ENCODE measurements around the gene C10orf143.
A peak's percentile ranks its signal among the peaks of the same experiment; 100 is the strongest.

C10orf143 gene

GRCh38 chr10:130052193-130052592 lies 58.4 kb downstream of the C10orf143 start:
- Histone ChIP-seq H3K4me1 (ENCODE audit: control insufficient read depth, insufficient read depth, low read length) (no peaks in the 10 kb centered on the region), H3K9ac (ENCODE audit: low read length) (no peak overlapping the region)
- no peak for DNase-seq (ENCODE audit: low read depth)

GRCh38 chr10:130050721-130051120 lies 59.9 kb downstream of the C10orf143 start:
- Histone ChIP-seq H3K9me3 (ENCODE audit: control insufficient read depth, low read length) (peaks cover 7% of the 10 kb centered on the region), H3K9ac (ENCODE audit: low read length) (no peak overlapping the region), H3K27me3 (replicated peaks; ENCODE audit: control insufficient read depth, insufficient read depth, low read length) (peaks cover 7% of the 10 kb centered on the region), H3K36me3 (ENCODE audit: control insufficient read depth, insufficient read depth, low read length, severe bottlenecking) (no peaks in the 10 kb centered on the region), H3K4me1 (ENCODE audit: control insufficient read depth, insufficient read depth, low read length) (no peaks in the 10 kb centered on the region), H3K4me3 (ENCODE audit: low read length) (no peak overlapping the region)
- DNase-seq (ENCODE audit: low read depth) = no peak

More at GRCh38 chr10:130052193-130052592, 58.4 kb downstream of the C10orf143 start:
- no peaks in the 10 kb centered on the region for H3K36me3 ChIP-seq (ENCODE audit: control insufficient read depth, insufficient read depth, low read length, severe bottlenecking)
- H3K4me3 ChIP-seq (ENCODE audit: low read length) = no peak overlapping the region
- H3K9me3 ChIP-seq (ENCODE audit: control insufficient read depth, low read length) = peaks cover 7% of the 10 kb centered on the region
- peaks cover 7% of the 10 kb centered on the region for H3K27me3 ChIP-seq (replicated peaks; ENCODE audit: control insufficient read depth, insufficient read depth, low read length)

DNA sequence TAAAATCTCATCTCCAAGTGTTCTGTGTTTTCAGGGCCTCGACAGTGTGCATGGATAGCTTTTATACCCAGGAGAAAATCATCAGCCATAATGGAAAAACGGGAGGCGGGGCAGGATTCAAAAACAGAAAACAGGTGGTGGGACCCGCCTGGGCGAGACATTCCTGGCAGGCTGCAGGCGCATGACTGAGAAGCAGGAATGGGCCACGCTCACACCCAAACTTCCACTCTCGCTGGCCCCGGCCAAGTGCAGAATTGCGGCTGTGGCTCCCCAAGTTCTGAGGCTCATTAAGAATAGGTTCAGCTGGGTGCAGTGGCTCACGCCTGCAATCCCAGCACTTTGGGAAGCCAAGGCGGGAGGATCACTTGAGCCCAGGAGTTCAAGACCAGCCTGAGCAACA lies 60.6 kb downstream of the C10orf143 start:
- Histone ChIP-seq H3K9ac (ENCODE audit: low read length) (no peak overlapping the region), H3K4me1 (ENCODE audit: control insufficient read depth, insufficient read depth, low read length) (no peaks in the 10 kb centered on the region), H3K9me3 (ENCODE audit: control insufficient read depth, low read length) (peaks cover 7% of the 10 kb centered on the region), H3K4me3 (ENCODE audit: low read length) (no peak overlapping the region), H3K36me3 (ENCODE audit: control insufficient read depth, insufficient read depth, low read length, severe bottlenecking) (no peaks in the 10 kb centered on the region), H3K27me3 (replicated peaks; ENCODE audit: control insufficient read depth, insufficient read depth, low read length) (peaks cover 7% of the 10 kb centered on the region)
- no peak for DNase-seq (ENCODE audit: low read depth)

DNA sequence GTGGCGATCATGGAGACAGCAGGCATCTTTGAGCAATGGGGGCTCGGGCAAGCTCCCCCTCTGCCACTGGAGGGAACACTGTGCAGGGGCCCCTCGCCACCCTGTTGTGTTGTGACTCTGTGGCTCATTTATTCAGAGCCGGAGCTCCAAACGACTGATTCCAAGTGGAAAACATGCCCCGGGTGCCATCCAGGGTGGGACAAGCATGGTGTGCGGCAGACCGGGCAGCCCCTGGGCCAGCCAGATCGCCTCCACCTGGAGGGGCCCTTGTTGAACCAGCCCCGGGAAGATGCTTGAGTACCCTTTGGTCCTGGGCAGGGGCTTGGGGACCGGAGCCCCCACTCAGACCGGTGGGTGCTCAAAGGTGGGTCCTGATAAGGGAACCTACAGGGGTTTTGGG lies 61.4 kb downstream of the C10orf143 start:
- no peak for DNase-seq (ENCODE audit: low read depth)
- H3K27me3 ChIP-seq (replicated peaks; ENCODE audit: control insufficient read depth, insufficient read depth, low read length) = peaks cover 7% of the 10 kb centered on the region
- no peaks in the 10 kb centered on the region for H3K4me1 ChIP-seq (ENCODE audit: control insufficient read depth, insufficient read depth, low read length)

DNA sequence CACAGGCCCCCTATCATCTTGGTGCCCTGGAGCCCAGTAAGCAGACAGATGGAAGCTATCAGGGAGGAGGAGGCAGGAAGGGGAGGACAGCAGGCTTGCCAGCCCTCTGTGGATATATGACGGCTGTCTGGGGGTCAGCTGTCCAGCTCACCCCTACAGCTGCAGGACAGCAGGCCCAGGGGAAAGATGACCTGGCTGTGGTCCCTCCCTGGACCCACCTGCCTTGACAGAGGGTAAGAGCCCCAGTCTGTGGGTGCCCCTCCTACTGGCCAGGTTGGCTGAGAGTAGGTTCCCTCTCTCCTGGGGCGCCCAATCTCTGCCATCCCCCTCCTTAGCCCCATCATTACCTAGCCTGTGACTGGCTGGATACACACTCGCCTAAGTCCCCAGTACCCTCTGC lies 62.5 kb downstream of the C10orf143 start:
- no peak for DNase-seq (ENCODE audit: low read depth)
- no peak overlapping the region for H3K9ac ChIP-seq (ENCODE audit: low read length)
- H3K4me1 ChIP-seq (ENCODE audit: control insufficient read depth, insufficient read depth, low read length) = no peaks in the 10 kb centered on the region
- no peaks in the 10 kb centered on the region for H3K9me3 ChIP-seq (ENCODE audit: control insufficient read depth, low read length)
- H3K27me3 ChIP-seq (replicated peaks; ENCODE audit: control insufficient read depth, insufficient read depth, low read length) = peaks cover 7% of the 10 kb centered on the region
- no peaks in the 10 kb centered on the region for H3K36me3 ChIP-seq (ENCODE audit: control insufficient read depth, insufficient read depth, low read length, severe bottlenecking)
- H3K4me3 ChIP-seq (ENCODE audit: low read length) = no peak overlapping the region

More for the DNA sequence above, 61.4 kb downstream of the C10orf143 start:
- H3K36me3 ChIP-seq (ENCODE audit: control insufficient read depth, insufficient read depth, low read length, severe bottlenecking) = no peaks in the 10 kb centered on the region
- no peak overlapping the region for H3K4me3 ChIP-seq (ENCODE audit: low read length)
- H3K9me3 ChIP-seq (ENCODE audit: control insufficient read depth, low read length) = peaks cover 2% of the 10 kb centered on the region
- no peak overlapping the region for H3K9ac ChIP-seq (ENCODE audit: low read length)

GRCh38 chr10:130047336-130047735 lies 63.3 kb downstream of the C10orf143 start:
- DNase-seq (ENCODE audit: low read depth) = no peak
- H3K4me1 ChIP-seq (ENCODE audit: control insufficient read depth, insufficient read depth, low read length) = peaks cover 3% of the 10 kb centered on the region
- H3K36me3 ChIP-seq (ENCODE audit: control insufficient read depth, insufficient read depth, low read length, severe bottlenecking) = no peaks in the 10 kb centered on the region
- no peak overlapping the region for H3K4me3 ChIP-seq (ENCODE audit: low read length)
- peaks cover 7% of the 10 kb centered on the region for H3K27me3 ChIP-seq (replicated peaks; ENCODE audit: control insufficient read depth, insufficient read depth, low read length)
- no peak overlapping the region for H3K9ac ChIP-seq (ENCODE audit: low read length)
- no peaks in the 10 kb centered on the region for H3K9me3 ChIP-seq (ENCODE audit: control insufficient read depth, low read length)

- Histone ChIP-seq H3K4me1 (ENCODE audit: control insufficient read depth, insufficient read depth, low read length) (peaks cover 10% of the 10 kb centered on the region), H3K27me3 (replicated peaks; ENCODE audit: control insufficient read depth, insufficient read depth, low read length) (peaks cover 7% of the 10 kb centered on the region), H3K4me3 (ENCODE audit: low read length) (no peak overlapping the region)
These were observed 64.0 kb downstream of the C10orf143 start for GRCh38 chr10:130046591-130046990.

GRCh38 chr10:130045801-130046321 lies 64.8 kb downstream of the C10orf143 start:
- H3K9me3 ChIP-seq (ENCODE audit: control insufficient read depth, low read length) = no peaks in the 10 kb centered on the region
- H3K4me1 ChIP-seq (ENCODE audit: control insufficient read depth, insufficient read depth, low read length) = peaks cover 10% of the 10 kb centered on the region
- H3K9ac ChIP-seq (ENCODE audit: low read length) = no peak overlapping the region
- no peak for DNase-seq (ENCODE audit: low read depth)
- peaks cover 7% of the 10 kb centered on the region for H3K27me3 ChIP-seq (replicated peaks; ENCODE audit: control insufficient read depth, insufficient read depth, low read length)
- no peaks in the 10 kb centered on the region for H3K36me3 ChIP-seq (ENCODE audit: control insufficient read depth, insufficient read depth, low read length, severe bottlenecking)
- H3K4me3 ChIP-seq (ENCODE audit: low read length) = no peak overlapping the region

More at GRCh38 chr10:130046591-130046990, 64.0 kb downstream of the C10orf143 start:
- Histone ChIP-seq H3K9me3 (ENCODE audit: control insufficient read depth, low read length) (no peaks in the 10 kb centered on the region), H3K36me3 (ENCODE audit: control insufficient read depth, insufficient read depth, low read length, severe bottlenecking) (no peaks in the 10 kb centered on the region), H3K9ac (ENCODE audit: low read length) (no peak overlapping the region)
- DNase-seq (ENCODE audit: low read depth) = no peak

DNA sequence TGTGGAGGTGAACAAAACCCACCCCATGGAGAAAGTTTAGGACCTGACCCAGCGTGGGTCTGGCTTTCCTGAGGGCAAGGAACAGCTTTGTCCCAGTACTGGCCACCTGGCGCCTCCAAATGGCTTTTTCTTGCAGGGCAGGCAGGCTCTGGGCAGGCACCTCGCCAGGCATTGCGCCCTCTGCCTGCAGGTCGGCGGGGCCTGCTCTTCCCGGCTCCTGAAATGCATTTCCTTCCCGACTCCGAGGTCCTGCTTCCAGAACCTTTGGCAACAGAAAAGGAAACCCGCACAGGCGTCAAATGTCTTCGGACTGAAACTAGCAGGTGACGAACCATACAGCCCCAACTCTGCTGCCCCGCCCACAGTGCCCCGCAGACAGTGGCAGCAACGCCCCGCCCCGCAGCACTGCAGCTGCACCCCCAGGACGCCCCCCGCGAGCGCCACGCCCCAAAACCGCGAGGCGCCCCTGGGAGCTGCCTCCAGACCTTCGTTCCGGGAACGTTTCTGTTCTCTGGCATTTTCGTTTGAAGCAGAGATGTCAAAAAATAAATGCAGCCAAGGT lies 65.5 kb downstream of the C10orf143 start:
- Histone ChIP-seq H3K4me1 (ENCODE audit: control insufficient read depth, insufficient read depth, low read length) (peaks cover 10% of the 10 kb centered on the region), H3K9ac (ENCODE audit: low read length) (no peak overlapping the region), H3K27me3 (replicated peaks; ENCODE audit: control insufficient read depth, insufficient read depth, low read length) (peaks cover 7% of the 10 kb centered on the region), H3K9me3 (ENCODE audit: control insufficient read depth, low read length) (no peaks in the 10 kb centered on the region), H3K36me3 (ENCODE audit: control insufficient read depth, insufficient read depth, low read length, severe bottlenecking) (no peaks in the 10 kb centered on the region), H3K4me3 (ENCODE audit: low read length) (no peak overlapping the region)
- DNase-seq (ENCODE audit: low read depth) = peak; percentile 30

GRCh38 chr10:130044067-130045061 lies 66.3 kb downstream of the C10orf143 start:
- Histone ChIP-seq H3K27me3 (replicated peaks; ENCODE audit: control insufficient read depth, insufficient read depth, low read length) (peaks cover 7% of the 10 kb centered on the region), H3K4me3 (ENCODE audit: low read length) (no peak overlapping the region), H3K4me1 (ENCODE audit: control insufficient read depth, insufficient read depth, low read length) (peaks cover 10% of the 10 kb centered on the region), H3K9me3 (ENCODE audit: control insufficient read depth, low read length) (no peaks in the 10 kb centered on the region), H3K36me3 (ENCODE audit: control insufficient read depth, insufficient read depth, low read length, severe bottlenecking) (no peaks in the 10 kb centered on the region), H3K9ac (ENCODE audit: low read length) (no peak overlapping the region)
- DNase-seq (ENCODE audit: low read depth) = no peak

DNA sequence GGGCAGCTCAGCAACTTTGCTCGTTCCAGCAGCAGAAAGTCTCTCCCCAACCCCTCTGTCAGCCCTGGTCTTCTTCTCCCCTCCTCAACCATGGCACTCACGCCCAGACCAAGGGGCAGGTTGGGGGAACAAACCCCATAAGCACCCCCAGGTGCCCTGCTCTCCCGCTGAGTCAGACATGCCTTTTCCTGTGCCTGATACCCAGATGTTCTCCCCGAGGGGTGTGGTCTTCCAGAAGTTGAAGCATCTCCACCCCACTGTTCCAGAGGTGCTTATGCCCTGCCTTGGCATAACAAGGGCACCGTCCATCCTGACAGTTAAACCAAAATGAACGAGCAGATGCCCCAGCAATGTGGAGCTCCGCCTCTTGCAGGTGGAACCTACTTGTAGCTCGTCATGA lies 67.1 kb downstream of the C10orf143 start:
- Histone ChIP-seq H3K4me1 (ENCODE audit: control insufficient read depth, insufficient read depth, low read length) (peaks cover 10% of the 10 kb centered on the region), H3K27me3 (replicated peaks; ENCODE audit: control insufficient read depth, insufficient read depth, low read length) (peaks cover 7% of the 10 kb centered on the region), H3K4me3 (ENCODE audit: low read length) (no peak overlapping the region), H3K9me3 (ENCODE audit: control insufficient read depth, low read length) (no peaks in the 10 kb centered on the region), H3K9ac (ENCODE audit: low read length) (no peak overlapping the region), H3K36me3 (ENCODE audit: control insufficient read depth, insufficient read depth, low read length, severe bottlenecking) (no peaks in the 10 kb centered on the region)
- DNase-seq (ENCODE audit: low read depth) = no peak

Measured in adipocyte (in vitro differentiated cells).